Choroid plexus epithelial cell (primary cell): ENCODE data around the gene RGS5.

Source experiments
- DNase-seq: peaks from one replicate; pipeline ENCODE4 v3.0.0-alpha.2; 2010; ENCODE audit warnings: low read depth
- H3K4me3 ChIP-seq: 2 replicates; pipeline ENCODE4 v1.5.1; 2011; ENCODE audit warnings: low read depth, mild to moderate bottlenecking, control low read depth, low read length, moderate library complexity
- CTCF ChIP-seq: conservative IDR thresholded peaks from 2 replicates; pipeline ENCODE4 v1.5.1; 2011; ENCODE audit warnings: low read depth, mild to moderate bottlenecking, control low read depth, inconsistent platforms, low read length, moderate library complexity

Gene RGS5

GRCh38 chr1:163163881-163164582, 38.7 kb downstream of the RGS5 start:
- no peak overlapping the region for H3K4me3 ChIP-seq
- peak; percentile 69 for DNase-seq
- TF ChIP-seq CTCF: no peak

- no peak overlapping the region for H3K4me3 ChIP-seq
- no peak for TF ChIP-seq CTCF
- DNase-seq: no peak
Measured at GRCh38 chr1:163163163-163163562, 39.6 kb downstream of the RGS5 start.

- peak; percentile 85 for DNase-seq
- no peak overlapping the region for H3K4me3 ChIP-seq
- TF ChIP-seq CTCF: no peak
Measured at GRCh38 chr1:163162381-163162914, 40.3 kb downstream of the RGS5 start.

- TF ChIP-seq CTCF: no peak
- no peak for DNase-seq
- H3K4me3 ChIP-seq: no peak overlapping the region
Measured at GRCh38 chr1:163161841-163162240, 40.9 kb downstream of the RGS5 start.

- DNase-seq: no peak
- no peak overlapping the region for H3K4me3 ChIP-seq
- no peak for TF ChIP-seq CTCF
Measured at GRCh38 chr1:163161337-163161736, 41.4 kb downstream of the RGS5 start.

GRCh38 chr1:163155606-163156005, 47.1 kb downstream of the RGS5 start:
- no peak for DNase-seq
- no peak for TF ChIP-seq CTCF
- no peak overlapping the region for H3K4me3 ChIP-seq

- H3K4me3 ChIP-seq: no peak overlapping the region
- TF ChIP-seq CTCF: no peak
- no peak for DNase-seq
Measured at GRCh38 chr1:163148911-163149310, 53.8 kb downstream of the RGS5 start.
